SK-N-SH (cell line): Measurements from ENCODE around the gene KRTAP10-10. TPM values are rescaled to one million over a fixed set of nuclear protein-coding genes. Genes with fewer than 3 reads are reported as not detected.
"Not testable (repeated sequence)": the region's sequence is repeated elsewhere in the genome, so short reads cannot be mapped to it uniquely, and the experiment has no call there.

ENCODE experiments used
- CTCF ChIA-PET: fragments of 300-600, 350-600 bp; formaldehyde crosslinking; extraction: SDS; loops from one replicate; lab custom pipeline; 2021; lab: Yijun Ruan, JAX
- POLR2A ChIA-PET: fragments of 350-600 bp; sonication (Branson Sonifier 250); formaldehyde crosslinking; extraction: SDS; loops from one replicate; lab custom pipeline; 2020; ENCODE audit warnings: antibody characterized with exemption, inconsistent platforms; lab: Yijun Ruan, JAX
- DNase-seq: peaks from one replicate; pipeline ENCODE4 v3.0.0; 2012
- H2AFZ ChIP-seq: fragments of 200-600 bp; sonication (generic); 2 replicates; pipeline ENCODE4 v1.8.1; 2016; ENCODE audit warnings: antibody characterized with exemption, mild to moderate bottlenecking, low read depth
- H3F3A ChIP-seq: fragments of 200-600 bp; sonication (generic); replicated peaks from 2 replicates; pipeline ENCODE3; 2016; ENCODE audit warnings: antibody characterized with exemption, mild to moderate bottlenecking; ENCODE audit not compliant: insufficient read depth
- H3K27ac ChIP-seq, 2 experiments: fragments of 200-500 bp in 1 of 2; fragments of 200-600 bp in 1 of 2; sonication (Bioruptor generic) in 1 of 2; sonication (generic), shearing (Covaris generic) in 1 of 2; 2 replicates each; pipeline versions ENCODE4 v1.5.1 to v1.6.1; 2014 to 2016; ENCODE audit warnings: low read depth in 2 of 2, inconsistent platforms in 1 of 2, low read length in 1 of 2, mild to moderate bottlenecking in 1 of 2, mixed read lengths in 1 of 2
- H3K27me3 ChIP-seq: fragments of 200-600 bp; sonication (generic), shearing (Covaris generic); 2 replicates; pipeline ENCODE4 v1.6.1; 2016; ENCODE audit warnings: mixed run types; ENCODE audit not compliant: insufficient read depth
- H3K36me3 ChIP-seq, 2 experiments: fragments of 200-500 bp in 1 of 2; fragments of 200-600 bp in 1 of 2; sonication (Bioruptor generic) in 1 of 2; sonication (generic) in 1 of 2; replicated peaks in 1 of 2; 2 replicates each; pipeline versions ENCODE3 to v1.5.1; 2014 to 2016; ENCODE audit warnings: low read length in 1 of 2, mild to moderate bottlenecking in 1 of 2; ENCODE audit not compliant: insufficient read depth in 2 of 2, control insufficient read depth in 1 of 2
- H3K4me1 ChIP-seq, 2 experiments: fragments of 200-500 bp in 1 of 2; fragments of 200-600 bp in 1 of 2; sonication (Bioruptor generic) in 1 of 2; sonication (generic), shearing (Covaris generic) in 1 of 2; 2 replicates each; pipeline versions ENCODE4 v1.5.1 to v1.6.1; 2014 to 2016; ENCODE audit warnings: low read depth in 1 of 2, low read length in 1 of 2, mixed run types in 1 of 2; ENCODE audit not compliant: insufficient read depth in 2 of 2, control insufficient read depth in 1 of 2
- H3K4me2 ChIP-seq: fragments of 200-600 bp; sonication (generic), shearing (Covaris generic); 2 replicates; pipeline ENCODE4 v1.6.1; 2017; ENCODE audit warnings: mixed run types
- H3K4me3 ChIP-seq, 2 experiments: fragments of 200-500 bp in 1 of 2; fragments of 200-600 bp in 1 of 2; sonication (Bioruptor generic) in 1 of 2; sonication (generic), shearing (Covaris generic) in 1 of 2; 2 replicates each; pipeline versions ENCODE4 v1.5.1 to v1.8.1; 2014 to 2016; ENCODE audit warnings: low read depth in 2 of 2, inconsistent platforms in 1 of 2, low read length in 1 of 2, mild to moderate bottlenecking in 1 of 2, mixed read lengths in 1 of 2, moderate library complexity in 1 of 2
- H3K79me2 ChIP-seq: fragments of 200-600 bp; sonication (generic); 2 replicates; pipeline ENCODE4 v1.8.1; 2017; ENCODE audit warnings: mild to moderate bottlenecking; ENCODE audit not compliant: insufficient read depth
- H3K9ac ChIP-seq: fragments of 200-600 bp; sonication (generic); 2 replicates; pipeline ENCODE4 v1.6.1; 2017; ENCODE audit warnings: mixed run types
- H3K9me2 ChIP-seq: fragments of 200-600 bp; sonication (generic); 2 replicates; pipeline ENCODE4 v1.6.1; 2017; ENCODE audit warnings: mixed run types
- H3K9me3 ChIP-seq: fragments of 200-600 bp; sonication (generic); 2 replicates; pipeline ENCODE4 v1.6.1; 2017; ENCODE audit warnings: mixed run types, mild to moderate bottlenecking, moderate library complexity
- H4K20me1 ChIP-seq: fragments of 200-600 bp; sonication (generic); 2 replicates; pipeline ENCODE4 v1.6.1; 2017; ENCODE audit warnings: mild to moderate bottlenecking, mixed run types; ENCODE audit not compliant: insufficient read depth
- CHD2 ChIP-seq: fragments of 150-350 bp; IDR thresholded peaks from 2 replicates; pipeline ENCODE4 v1.6.1; 2018; ENCODE audit warnings: low read length; ENCODE audit not compliant: partially characterized antibody
- FOXJ3 ChIP-seq: sonication (generic); formaldehyde crosslinking; IDR thresholded peaks from 2 replicates; pipeline ENCODE4 v1.5.1; 2020; ENCODE audit warnings: mild to moderate bottlenecking, missing genetic modification reagents
- GATA2 ChIP-seq: sonication (generic); formaldehyde crosslinking; IDR thresholded peaks from 2 replicates; pipeline ENCODE4 v1.5.0; 2020; ENCODE audit warnings: mild to moderate bottlenecking, missing genetic modification reagents
- JUND ChIP-seq: IDR thresholded peaks from 2 replicates; pipeline ENCODE4 v1.4.0; 2012
- MEF2A ChIP-seq: IDR thresholded peaks from 2 replicates; pipeline ENCODE4 v1.4.0; 2012; ENCODE audit warnings: low read depth, borderline replicate concordance
- MXI1 ChIP-seq: IDR thresholded peaks from 2 replicates; pipeline ENCODE4 v1.6.1; 2012; ENCODE audit warnings: mild to moderate bottlenecking, low read depth, low read length, improper control_type of control experiment
- RCOR1 ChIP-seq: fragments of 150-350 bp; IDR thresholded peaks from 2 replicates; pipeline ENCODE4 v1.6.1; 2017; ENCODE audit warnings: antibody characterized with exemption, low read length
- SMC3 ChIP-seq: IDR thresholded peaks from 2 replicates; pipeline ENCODE4 v1.6.1; 2012; ENCODE audit warnings: low read depth, low read length, improper control_type of control experiment
- YY1 ChIP-seq: IDR thresholded peaks from 2 replicates; pipeline ENCODE4 v1.4.0; 2012; ENCODE audit warnings: low read depth, mild to moderate bottlenecking
- WGBS: methylation state at CpG from one replicate; pipeline ENCODE4 v1.1.6; 2017; ENCODE audit warnings: low lambda C conversion rate; 5-methylcytosine and 5-hydroxymethylcytosine counted together
- polyA plus RNA-seq, 3 experiments: library from polyadenylated mRNA; depleted of rRNA; stranded (reverse); fragments of >200 nt; gene quantifications; 2 replicates each; pipeline ENCODE4 v1.2.3, GENCODE V29; 2012
- TF ChIP-seq, protein P1 (sequence below): IDR thresholded peaks from 2 replicates; pipeline ENCODE4 v1.4.0; 2012; ENCODE audit warnings: low read depth, borderline replicate concordance
- TF ChIP-seq, protein P2 (sequence below): IDR thresholded peaks from 2 replicates; pipeline ENCODE4 v1.6.1; 2012; ENCODE audit warnings: mild to moderate bottlenecking, low read depth, low read length, moderate library complexity
- TF ChIP-seq, protein P3 (sequence below): IDR thresholded peaks from 2 replicates; pipeline ENCODE4; 2012

KRTAP10-10 gene
- polyA plus RNA-seq, 1 of the 3 experiments (the other 2 are of a cell fraction), result not detected

DNA sequence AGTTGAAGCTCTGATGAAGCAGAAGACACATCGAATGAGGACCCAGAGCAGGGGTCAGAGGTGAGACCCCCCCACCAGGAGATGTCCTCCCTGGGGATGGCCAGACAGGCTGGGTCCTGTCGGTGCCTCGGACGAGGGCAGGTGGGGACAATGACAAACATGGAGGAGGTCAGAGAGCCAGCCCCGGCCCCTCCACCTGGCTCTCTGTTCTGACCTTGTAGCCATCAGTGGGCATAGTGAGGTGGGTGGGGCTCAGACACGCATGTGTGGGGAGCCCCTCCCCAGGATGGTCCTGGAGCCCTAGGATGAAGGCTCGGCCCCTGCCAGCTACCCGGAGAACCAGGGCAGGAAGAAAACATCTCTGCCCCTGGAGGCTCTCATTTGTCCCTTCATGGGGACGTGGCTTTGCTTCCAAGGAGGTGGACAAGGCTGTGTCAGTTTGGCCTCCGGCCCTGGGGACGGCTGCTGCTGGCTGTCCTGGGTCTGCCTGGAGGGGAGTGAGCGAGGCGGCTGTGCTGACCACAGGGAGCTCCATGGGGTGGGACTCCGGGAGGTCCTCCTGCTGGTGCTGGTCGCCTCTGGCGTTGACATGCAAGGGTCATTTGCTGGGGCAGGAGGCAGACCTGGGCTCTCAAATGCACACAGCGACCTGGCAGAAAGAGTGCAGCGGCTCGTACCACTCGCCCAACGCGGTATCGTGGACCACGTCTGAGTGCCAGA lies 47.4 kb upstream of the KRTAP10-10 start:
- Histone ChIP-seq H3K4me2 (no peak overlapping the region), H3F3A (no peaks in the 10 kb centered on the region), H3K9ac (no peak overlapping the region)

DNA sequence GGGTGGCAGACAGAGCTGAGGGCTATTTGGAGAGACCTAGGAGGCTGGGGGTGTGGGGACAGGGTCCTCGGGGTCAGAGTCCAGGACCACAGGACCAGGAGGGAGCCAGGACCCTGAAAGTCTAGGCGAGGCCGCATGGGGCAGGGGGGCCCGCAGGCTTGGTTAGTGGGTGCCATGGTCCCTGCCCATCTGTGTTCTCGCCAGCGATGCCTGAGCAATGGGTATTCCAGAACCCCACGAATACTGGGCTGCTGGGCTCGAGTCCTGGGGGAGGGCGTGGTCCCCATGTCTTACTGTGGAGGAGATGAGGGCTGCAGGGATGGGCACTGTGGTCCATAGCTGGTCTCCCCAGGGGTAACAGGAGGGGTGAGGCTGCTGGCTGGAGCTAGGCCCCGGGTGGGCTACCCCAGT lies 46.8 kb upstream of the KRTAP10-10 start:
- no peak for TF ChIP-seq YY1
- TF ChIP-seq, protein P1, sequence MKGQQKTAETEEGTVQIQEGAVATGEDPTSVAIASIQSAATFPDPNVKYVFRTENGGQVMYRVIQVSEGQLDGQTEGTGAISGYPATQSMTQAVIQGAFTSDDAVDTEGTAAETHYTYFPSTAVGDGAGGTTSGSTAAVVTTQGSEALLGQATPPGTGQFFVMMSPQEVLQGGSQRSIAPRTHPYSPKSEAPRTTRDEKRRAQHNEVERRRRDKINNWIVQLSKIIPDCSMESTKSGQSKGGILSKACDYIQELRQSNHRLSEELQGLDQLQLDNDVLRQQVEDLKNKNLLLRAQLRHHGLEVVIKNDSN, result no peak
- no peak for TF ChIP-seq RCOR1
- TF ChIP-seq, protein P2, sequence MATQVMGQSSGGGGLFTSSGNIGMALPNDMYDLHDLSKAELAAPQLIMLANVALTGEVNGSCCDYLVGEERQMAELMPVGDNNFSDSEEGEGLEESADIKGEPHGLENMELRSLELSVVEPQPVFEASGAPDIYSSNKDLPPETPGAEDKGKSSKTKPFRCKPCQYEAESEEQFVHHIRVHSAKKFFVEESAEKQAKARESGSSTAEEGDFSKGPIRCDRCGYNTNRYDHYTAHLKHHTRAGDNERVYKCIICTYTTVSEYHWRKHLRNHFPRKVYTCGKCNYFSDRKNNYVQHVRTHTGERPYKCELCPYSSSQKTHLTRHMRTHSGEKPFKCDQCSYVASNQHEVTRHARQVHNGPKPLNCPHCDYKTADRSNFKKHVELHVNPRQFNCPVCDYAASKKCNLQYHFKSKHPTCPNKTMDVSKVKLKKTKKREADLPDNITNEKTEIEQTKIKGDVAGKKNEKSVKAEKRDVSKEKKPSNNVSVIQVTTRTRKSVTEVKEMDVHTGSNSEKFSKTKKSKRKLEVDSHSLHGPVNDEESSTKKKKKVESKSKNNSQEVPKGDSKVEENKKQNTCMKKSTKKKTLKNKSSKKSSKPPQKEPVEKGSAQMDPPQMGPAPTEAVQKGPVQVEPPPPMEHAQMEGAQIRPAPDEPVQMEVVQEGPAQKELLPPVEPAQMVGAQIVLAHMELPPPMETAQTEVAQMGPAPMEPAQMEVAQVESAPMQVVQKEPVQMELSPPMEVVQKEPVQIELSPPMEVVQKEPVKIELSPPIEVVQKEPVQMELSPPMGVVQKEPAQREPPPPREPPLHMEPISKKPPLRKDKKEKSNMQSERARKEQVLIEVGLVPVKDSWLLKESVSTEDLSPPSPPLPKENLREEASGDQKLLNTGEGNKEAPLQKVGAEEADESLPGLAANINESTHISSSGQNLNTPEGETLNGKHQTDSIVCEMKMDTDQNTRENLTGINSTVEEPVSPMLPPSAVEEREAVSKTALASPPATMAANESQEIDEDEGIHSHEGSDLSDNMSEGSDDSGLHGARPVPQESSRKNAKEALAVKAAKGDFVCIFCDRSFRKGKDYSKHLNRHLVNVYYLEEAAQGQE, result no peak
- no peak for TF ChIP-seq GATA2 (CRISPR knock-in tag)
- TF ChIP-seq FOXJ3 (CRISPR knock-in tag), result no peak
- TF ChIP-seq MEF2A, result no peak
- TF ChIP-seq CHD2, result no peak
- TF ChIP-seq, protein P3, sequence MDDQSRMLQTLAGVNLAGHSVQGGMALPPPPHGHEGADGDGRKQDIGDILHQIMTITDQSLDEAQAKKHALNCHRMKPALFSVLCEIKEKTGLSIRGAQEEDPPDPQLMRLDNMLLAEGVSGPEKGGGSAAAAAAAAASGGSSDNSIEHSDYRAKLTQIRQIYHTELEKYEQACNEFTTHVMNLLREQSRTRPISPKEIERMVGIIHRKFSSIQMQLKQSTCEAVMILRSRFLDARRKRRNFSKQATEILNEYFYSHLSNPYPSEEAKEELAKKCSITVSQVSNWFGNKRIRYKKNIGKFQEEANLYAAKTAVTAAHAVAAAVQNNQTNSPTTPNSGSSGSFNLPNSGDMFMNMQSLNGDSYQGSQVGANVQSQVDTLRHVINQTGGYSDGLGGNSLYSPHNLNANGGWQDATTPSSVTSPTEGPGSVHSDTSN, result no peak
- TF ChIP-seq JUND, result no peak
- no peak for TF ChIP-seq SMC3
- Histone ChIP-seq H3K4me3 (no peak overlapping the region), H3K4me1 (peaks cover 0 to 2% of the 10 kb centered on the region in 2 experiments; a peak in 1 of 4 replicates), H3K27me3 (peaks cover 8% of the 10 kb centered on the region), H3K79me2 (no peaks in the 10 kb centered on the region), H3F3A (no peaks in the 10 kb centered on the region), H3K9me2 (no peaks in the 10 kb centered on the region), H3K36me3 (no peaks in the 10 kb centered on the region), H3K4me2 (no peak overlapping the region), H3K9me3 (no peaks in the 10 kb centered on the region), H3K9ac (no peak overlapping the region), H2AFZ (no peak overlapping the region), H4K20me1 (no peaks in the 10 kb centered on the region), H3K27ac (no peak overlapping the region)
- DNase-seq, result no peak
- ChIA-PET CTCF (no interaction called here), POLR2A (no interaction called here)
- WGBS, result 41% methylated on average over 4 of the region's 10 CpGs

More for the DNA sequence above, 47.4 kb upstream of the KRTAP10-10 start:
- H3K79me2 ChIP-seq, result no peaks in the 10 kb centered on the region
- ChIA-PET CTCF (interaction anchor here (0.6 kb wide), 1 partner anchor 72 kb away, joined by 3 read pairs; no protein-coding TSS in a partner anchor), POLR2A (no interaction called here)
- TF ChIP-seq MXI1, result no peak
- no peaks in the 10 kb centered on the region for H3K9me2 ChIP-seq
- H3K36me3 ChIP-seq, result no peaks in the 10 kb centered on the region
- no peak for DNase-seq
- H3K4me1 ChIP-seq, result peaks cover 0 to 2% of the 10 kb centered on the region in 2 experiments; a peak in 1 of 4 replicates
- H3K9me3 ChIP-seq, result no peaks in the 10 kb centered on the region
- H3K27me3 ChIP-seq, result peaks cover 8% of the 10 kb centered on the region
- 17% methylated on average over 15 of the region's 24 CpGs for WGBS
- no peak overlapping the region for H3K4me3 ChIP-seq
- no peak overlapping the region for H3K27ac ChIP-seq
- no peak overlapping the region for H2AFZ ChIP-seq
- no peaks in the 10 kb centered on the region for H4K20me1 ChIP-seq

DNA sequence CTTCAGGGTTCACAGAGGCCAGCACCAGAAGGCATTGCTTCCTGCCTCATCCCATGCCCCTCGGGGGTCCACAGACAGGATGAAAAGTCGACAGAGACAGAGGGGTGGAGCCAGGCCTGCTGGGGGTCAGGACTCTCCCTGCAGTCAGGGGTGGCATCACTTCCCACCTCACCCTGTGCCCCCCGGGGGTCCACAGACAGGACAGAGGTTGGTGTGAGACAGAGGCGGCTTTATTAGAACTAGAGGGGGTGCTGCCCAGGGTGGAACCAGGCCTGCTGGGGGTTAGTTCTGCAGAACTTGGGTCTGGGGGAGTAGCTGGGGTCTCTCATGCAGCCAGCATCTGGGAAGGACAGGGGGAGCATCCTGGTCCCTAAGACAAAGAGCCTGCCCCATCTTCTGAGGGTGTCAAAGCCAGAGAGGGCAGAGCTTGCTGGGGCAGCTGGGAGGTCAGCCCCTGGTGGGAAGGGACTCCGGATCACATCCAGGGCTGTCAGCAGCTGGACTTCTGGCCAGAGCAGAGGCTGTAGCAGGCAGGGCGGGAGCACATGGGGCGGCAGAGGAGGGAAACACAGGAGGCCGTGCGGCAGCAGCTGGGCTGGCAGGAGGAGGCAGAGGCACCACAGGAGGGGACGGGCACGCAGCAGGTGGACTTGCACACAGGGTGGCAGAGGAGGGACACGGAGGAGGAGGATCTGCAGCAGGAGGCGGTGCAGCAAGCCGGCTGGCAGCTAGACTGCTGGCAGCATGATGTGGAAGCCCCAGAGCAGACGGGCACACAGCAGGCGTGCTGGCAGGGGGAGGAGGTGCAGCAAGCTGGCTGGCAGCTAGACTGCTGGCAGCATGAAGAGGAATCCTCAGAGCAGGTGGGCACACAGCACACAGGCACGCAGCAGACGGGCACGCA lies 46.0 kb upstream of the KRTAP10-10 start:
- H3K79me2 ChIP-seq, H3K9me3 ChIP-seq, H3K9me2 ChIP-seq, H4K20me1 ChIP-seq, H3K27ac ChIP-seq, H3K4me2 ChIP-seq, H3F3A ChIP-seq, CTCF ChIA-PET, H3K9ac ChIP-seq, H3K27me3 ChIP-seq, DNase-seq, H2AFZ ChIP-seq, H3K4me3 ChIP-seq, H3K4me1 ChIP-seq, H3K36me3 ChIP-seq, POLR2A ChIA-PET: not testable (repeated sequence)
- 22% methylated on average over 12 of the region's 19 CpGs for WGBS
